AG09309 (cell line): ENCODE data around the gene SLF2.
A peak's percentile ranks its signal among the peaks of the same experiment; 100 is the strongest.
"Not testable (repeated sequence)": the region's sequence is repeated elsewhere in the genome, so short reads cannot be mapped to it uniquely, and the experiment has no call there.

Source experiments
- DNase-seq: peaks from one replicate; pipeline ENCODE4 v3.0.0-alpha.2; 2010; ENCODE audit warnings: low read depth
- H3K4me3 ChIP-seq: 2 replicates; pipeline ENCODE4 v1.5.1; 2011; ENCODE audit warnings: mild to moderate bottlenecking, low read depth, low read length, moderate library complexity; ENCODE audit not compliant: control insufficient read depth
- TF ChIP-seq, protein P1 (sequence below): IDR thresholded peaks from 2 replicates; pipeline ENCODE4 v1.5.1; 2011; ENCODE audit warnings: mild to moderate bottlenecking, low read depth, low read length, inconsistent platforms; ENCODE audit not compliant: insufficient read depth, control insufficient read depth; ENCODE audit errors: missing control alignments

The SLF2 gene

DNA sequence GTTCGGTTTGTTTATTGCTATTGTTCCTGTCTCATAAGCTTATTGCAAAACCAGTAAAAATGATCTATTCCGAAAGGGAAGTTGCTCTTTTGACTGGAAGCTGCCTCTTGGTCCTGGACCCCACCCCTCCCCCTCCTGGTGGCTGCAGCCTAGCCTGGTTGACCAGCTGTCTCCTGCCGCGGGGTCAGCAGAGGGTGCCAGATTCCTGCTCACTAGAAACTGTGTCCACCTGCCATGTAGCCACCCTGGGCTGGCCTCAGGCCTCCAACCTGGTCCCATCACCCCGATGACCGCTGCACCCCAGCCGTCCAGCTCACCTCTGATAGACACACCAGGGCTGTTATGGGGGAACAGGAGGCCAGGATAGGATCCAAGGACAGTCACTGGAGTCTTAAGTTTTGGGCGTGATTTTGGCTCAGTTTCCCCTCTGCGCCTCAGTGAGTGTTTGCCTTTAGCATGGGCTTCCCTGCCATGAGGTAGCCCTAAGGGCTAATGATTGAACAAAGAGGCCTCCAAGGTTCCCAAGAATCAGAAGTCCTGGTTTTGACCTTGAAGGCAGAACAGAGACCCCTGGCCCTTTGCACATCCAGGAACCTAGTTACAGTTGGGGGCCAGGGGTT lies 32.9 kb upstream of the SLF2 start:
- H3K4me3 ChIP-seq: no peak overlapping the region
- DNase-seq: no peak

DNA sequence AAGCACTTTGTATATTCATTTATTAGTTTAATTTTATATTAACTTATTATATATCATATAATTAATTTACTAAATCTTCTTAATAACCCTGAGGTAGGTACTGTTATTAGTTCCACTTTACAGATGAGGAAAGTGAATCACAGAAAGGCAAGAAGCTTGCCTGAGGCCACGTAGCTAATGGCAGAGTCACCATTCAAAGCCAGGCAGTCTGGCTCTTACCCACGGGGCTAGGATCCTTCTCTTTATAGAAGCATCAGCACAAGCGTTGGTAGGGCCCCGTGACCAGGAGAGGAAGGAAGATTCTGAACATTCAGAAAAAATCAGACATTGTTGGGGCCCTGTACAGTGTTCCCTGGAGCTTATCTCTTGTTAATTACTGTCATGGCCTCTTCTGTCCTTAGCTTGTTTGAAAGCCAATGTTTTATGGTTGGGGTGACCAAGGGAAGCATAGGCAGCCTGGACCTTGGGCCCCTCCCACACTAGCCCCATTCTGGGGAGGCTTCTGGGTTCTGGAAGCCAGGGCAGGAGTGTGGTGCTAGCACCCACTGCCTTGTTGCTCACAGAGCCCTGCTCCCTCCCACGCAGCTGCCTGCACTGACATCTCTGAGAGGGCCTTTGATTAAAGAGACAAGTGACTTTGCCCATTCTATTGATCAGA lies 31.1 kb upstream of the SLF2 start:
- DNase-seq: no peak
- TF ChIP-seq, protein P1, sequence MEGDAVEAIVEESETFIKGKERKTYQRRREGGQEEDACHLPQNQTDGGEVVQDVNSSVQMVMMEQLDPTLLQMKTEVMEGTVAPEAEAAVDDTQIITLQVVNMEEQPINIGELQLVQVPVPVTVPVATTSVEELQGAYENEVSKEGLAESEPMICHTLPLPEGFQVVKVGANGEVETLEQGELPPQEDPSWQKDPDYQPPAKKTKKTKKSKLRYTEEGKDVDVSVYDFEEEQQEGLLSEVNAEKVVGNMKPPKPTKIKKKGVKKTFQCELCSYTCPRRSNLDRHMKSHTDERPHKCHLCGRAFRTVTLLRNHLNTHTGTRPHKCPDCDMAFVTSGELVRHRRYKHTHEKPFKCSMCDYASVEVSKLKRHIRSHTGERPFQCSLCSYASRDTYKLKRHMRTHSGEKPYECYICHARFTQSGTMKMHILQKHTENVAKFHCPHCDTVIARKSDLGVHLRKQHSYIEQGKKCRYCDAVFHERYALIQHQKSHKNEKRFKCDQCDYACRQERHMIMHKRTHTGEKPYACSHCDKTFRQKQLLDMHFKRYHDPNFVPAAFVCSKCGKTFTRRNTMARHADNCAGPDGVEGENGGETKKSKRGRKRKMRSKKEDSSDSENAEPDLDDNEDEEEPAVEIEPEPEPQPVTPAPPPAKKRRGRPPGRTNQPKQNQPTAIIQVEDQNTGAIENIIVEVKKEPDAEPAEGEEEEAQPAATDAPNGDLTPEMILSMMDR: no peak
- H3K4me3 ChIP-seq: no peak overlapping the region

More for the DNA sequence above, 32.9 kb upstream of the SLF2 start:
- TF ChIP-seq, protein P1: no peak

DNA sequence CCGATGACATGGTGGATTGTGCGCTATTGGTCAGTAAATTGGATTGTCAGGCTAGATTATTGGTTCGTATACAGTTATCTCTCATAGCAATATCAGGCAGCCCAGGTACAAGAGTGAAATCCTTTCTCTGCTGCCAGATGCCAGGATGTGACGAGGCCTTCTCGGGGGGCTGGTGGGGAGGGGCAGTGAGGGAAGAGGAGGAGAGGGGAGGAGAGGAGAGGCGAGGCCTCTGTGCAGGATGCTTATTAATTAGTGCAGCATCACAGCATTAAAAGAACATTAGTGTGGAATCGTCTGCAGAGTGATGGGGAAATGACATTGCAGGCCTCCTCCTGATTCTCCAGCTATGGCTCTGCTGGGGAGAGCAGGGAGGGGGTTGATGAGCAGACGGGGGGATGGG lies 30.5 kb upstream of the SLF2 start:
- TF ChIP-seq, protein P1: no peak
- no peak for DNase-seq
- H3K4me3 ChIP-seq: no peak overlapping the region

DNA sequence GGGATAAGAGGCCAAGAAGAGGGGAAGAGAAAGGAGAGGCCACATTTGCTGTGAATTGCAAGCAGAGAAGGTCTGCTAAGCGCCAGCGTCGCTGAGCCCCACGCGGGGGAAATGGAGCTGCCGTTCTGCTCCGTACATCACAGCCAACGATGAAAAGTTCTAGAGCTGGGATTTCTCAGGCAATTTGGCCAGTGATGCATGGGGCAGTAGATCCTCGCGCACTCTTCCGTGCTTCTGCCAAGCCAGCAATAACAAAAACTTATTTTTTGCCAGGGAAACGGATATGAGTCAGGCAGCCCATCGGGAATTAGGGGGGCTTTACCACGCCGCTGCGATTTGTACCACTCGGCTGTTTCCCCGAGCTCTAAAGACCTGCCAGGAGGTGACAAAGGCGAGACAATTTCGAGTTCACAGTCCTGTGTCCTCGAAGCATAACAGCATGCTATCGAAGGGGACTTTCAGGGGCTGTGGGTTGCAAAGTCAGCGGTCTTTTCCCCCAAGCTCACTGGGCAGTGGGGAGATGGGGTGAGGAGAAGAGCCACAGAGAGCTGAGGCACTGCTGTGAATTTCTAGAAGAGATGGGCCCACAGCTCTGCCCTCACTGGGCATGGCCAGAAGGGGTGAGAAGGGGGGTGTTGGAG lies 30.0 kb upstream of the SLF2 start:
- TF ChIP-seq, protein P1: no peak
- peak; percentile 14 for DNase-seq
- no peak overlapping the region for H3K4me3 ChIP-seq

DNA sequence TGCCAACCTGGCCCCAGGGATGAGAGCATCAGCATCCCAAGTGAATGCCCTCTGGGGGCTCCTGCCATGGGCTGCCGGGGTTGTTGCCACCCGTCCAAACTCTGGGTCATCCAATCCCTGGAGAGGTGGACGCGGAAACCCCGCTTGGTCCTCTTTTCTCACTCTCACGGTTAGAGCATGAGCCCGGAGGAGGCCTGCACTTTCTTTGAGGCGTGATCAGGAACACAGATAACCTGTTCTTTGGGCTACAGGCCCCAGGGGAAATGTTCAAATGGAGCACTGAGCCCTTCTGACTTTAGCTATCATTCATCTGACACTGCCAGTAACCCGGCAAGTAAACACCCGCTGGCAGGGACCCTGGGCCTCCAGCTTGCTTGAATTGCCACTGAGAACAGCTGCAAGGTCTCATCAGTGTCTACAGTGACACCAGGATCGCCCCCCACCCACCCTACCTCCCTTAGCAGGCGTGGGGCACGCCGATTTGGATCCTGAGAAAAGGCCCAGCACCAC lies 29.4 kb upstream of the SLF2 start:
- TF ChIP-seq, protein P1: no peak
- no peak overlapping the region for H3K4me3 ChIP-seq
- DNase-seq: no peak

DNA sequence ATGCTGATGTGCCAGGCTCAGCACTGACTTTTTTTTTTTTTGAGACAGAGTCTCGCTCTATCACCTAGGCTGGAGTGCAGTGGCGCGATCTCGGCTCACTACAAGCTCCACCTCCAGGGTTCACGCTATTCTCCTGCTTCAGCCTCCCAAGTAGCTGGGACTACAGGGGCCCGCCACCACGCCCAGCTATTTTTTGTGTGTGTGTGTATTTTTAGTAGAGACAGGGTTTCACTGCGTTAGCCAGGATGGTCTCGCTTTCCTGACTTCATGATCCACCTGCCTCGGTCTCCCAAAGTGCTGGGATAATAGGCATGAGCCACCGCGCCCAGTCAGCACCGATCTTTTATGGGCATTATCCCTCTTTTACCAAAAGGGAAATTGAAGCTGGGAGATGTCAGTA lies 27.2 kb upstream of the SLF2 start:
- H3K4me3 ChIP-seq, DNase-seq: not testable (repeated sequence)

DNA sequence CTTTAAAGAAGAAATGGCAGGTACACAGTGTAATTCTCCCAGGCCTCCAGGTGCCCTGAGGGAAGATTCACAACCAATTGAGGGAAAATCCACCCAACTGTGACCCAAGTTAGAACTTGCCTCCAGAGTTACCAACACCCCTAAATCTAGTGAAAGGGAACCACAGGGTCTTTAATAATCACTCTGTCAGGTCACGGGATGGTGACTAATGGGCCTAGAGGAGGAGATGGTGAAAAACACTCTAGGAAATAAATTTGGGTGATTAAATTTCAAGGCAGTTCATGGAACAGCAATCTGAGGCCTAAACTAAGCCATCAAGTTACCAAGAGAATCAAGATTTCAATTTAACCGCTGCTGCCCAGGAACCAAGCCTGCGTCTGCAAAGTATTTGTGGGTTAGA lies 26.7 kb upstream of the SLF2 start:
- TF ChIP-seq, protein P1: no peak
- H3K4me3 ChIP-seq: no peak overlapping the region
- no peak for DNase-seq
